GM18870 (cell line): ENCODE measurements around the gene DPEP1.

Experiments used
- ATAC-seq: cut with Tn5 transposase; IDR thresholded peaks from one replicate; pipeline ENCODE4 v1.9.1; 2021; ENCODE audit warnings: moderate library complexity; ENCODE audit not compliant: unreplicated experiment

The DPEP1 gene

GRCh38 chr16:89678258-89678657 is 64.8 kb downstream of the DPEP1 start:
- ATAC-seq: no peak

- no peak for ATAC-seq
Measured at GRCh38 chr16:89685916-89686315, 72.5 kb downstream of the DPEP1 start.

- peak; percentile 72 for ATAC-seq
Measured at GRCh38 chr16:89686520-89687091, 73.2 kb downstream of the DPEP1 start, which contains the start of gene CDK10. Gene CDK10, plus strand, starts transcription at chr16:89686689. Its CDS starts 22 bp downstream, at chr16:89686711.

- ATAC-seq: peak; percentile 45
Measured at GRCh38 chr16:89687092-89687940, 73.9 kb downstream of the DPEP1 start.
